GM21786 (cell line): ENCODE results near the gene UPF3A.
"Not testable (repeated sequence)": the region's sequence is repeated elsewhere in the genome, so short reads cannot be mapped to it uniquely, and the experiment has no call there.

ENCODE experiments used
- ATAC-seq: cut with Tn5 transposase; IDR thresholded peaks from one replicate; pipeline ENCODE4 v1.9.1; 2021; ENCODE audit not compliant: unreplicated experiment

UPF3A gene

GRCh38 chr13:114263578-114263977 lies 17.8 kb upstream of the UPF3A start:
- no peak for ATAC-seq

DNA sequence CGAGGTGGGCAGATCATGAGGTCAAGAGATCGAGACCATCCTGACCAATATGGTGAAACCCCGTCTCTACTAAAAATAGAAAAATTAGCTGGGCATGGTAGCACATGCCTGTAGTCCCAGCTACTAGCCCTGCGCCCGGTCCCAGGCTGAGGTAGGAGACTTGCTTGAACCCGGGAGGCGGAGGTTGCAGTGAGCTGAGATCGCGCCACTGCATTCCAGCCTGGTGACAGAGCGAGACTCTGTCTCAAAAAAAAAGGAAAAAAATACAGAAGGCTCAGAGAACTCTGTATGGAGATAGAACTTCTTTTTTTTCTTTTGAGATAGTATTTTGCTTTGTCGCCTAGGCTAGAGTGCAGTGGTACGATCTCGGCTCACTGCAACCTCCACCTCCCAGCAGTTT lies 17.1 kb upstream of the UPF3A start:
- not testable (repeated sequence) for ATAC-seq

- no peak for ATAC-seq
Measured at GRCh38 chr13:114264886-114265611, 16.4 kb upstream of the UPF3A start.

DNA sequence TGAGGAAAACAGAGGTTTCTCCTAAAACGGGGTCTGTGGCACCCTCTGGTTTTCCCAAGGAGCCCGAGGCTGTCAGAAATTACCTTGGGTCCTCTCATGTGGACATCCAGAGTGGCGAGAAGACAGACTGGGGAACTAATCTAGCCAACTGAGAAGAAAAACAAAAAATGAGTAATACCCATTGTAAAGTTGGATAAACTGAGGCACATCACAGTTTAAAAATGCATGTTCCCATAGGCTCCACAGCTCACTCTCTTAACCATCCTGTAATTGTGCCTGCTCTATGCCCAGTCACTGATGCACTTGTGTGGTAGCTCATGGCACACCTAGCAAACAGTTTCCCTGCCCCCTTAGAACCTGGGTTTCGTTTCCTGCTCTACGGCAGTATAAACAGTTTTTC lies 15.2 kb upstream of the UPF3A start:
- ATAC-seq = no peak

GRCh38 chr13:114268344-114269280 lies 12.8 kb upstream of the UPF3A start:
- no peak for ATAC-seq

DNA sequence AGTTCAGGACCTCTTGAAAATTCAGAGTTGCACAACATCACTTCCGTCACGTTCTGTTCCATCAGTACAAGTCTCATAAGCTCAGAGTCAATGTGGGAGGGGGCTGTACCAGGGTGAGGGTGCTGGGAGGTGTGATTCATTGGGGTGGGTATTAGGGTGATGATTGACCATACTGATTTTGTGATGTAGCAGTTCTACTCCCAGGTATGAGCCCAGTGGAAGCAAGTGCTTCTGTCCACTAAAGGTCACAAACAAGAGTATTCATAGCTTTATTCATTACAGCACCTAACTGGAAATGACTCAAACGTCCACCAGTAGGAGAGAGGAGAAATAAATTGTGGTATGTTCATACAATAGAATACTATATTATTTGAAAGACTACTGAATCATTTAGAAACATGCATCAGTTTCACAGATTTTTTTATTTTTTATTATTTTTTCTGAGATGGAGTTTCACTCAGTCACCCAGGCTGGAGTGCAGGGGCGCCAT lies 12.1 kb upstream of the UPF3A start:
- ATAC-seq = no peak

- ATAC-seq = no peak
Measured at GRCh38 chr13:114272977-114273376, 8.4 kb upstream of the UPF3A start.

- no peak for ATAC-seq
Measured at GRCh38 chr13:114275304-114275703, 6.1 kb upstream of the UPF3A start.

GRCh38 chr13:114279146-114279545 lies 2.3 kb upstream of the UPF3A start:
- no peak for ATAC-seq

DNA sequence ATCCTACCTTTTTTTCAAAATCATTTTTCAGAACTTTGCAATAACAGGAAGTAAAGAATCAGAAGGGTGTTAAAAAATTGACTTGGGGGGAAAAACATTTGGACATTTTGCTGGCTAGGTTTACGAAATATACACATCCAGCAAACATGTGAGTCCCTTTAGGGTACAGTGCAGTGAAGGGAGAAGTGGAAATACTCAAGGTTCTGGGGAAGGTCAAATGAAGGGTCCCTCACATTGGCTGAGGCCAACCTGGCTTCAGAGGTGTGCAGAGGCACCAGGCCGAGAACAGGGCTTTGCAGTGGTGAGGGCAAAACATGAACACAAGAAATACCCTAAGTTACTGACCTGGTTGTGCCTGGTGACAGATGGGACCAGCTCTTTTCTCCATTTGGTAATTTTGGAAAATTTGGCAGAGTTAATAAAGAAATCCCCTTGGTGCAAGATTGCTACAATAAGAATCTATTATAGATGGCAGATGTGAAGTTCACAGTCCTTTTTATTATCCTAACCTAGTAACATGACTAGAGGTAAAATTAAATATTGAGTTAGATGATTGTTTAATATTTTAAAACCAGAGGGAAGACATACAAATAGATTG lies 1.5 kb upstream of the UPF3A start:
- no peak for ATAC-seq

- ATAC-seq = peak; percentile 46
Measured at GRCh38 chr13:114282041-114282670, 755 bp downstream of the UPF3A start.

DNA sequence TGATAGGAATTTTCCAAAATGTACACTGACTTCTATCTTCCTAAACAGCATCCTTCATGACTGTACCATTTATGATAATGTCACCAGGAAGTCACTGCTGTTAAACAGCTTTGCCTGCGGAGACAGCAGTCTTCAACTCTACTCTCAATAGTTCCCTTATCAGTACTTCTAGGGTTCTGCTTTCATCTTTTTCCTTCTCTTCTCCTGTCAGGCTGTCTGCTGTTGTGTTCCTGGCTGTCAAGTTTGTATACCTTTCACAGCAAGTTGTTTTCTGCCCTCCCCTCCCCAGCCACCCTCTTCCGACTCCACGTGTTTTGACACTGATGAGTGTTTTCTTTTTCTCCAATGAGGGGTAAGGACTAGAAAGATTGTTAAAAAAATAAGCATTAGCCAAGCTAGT lies 2.2 kb downstream of the UPF3A start:
- no peak for ATAC-seq

DNA sequence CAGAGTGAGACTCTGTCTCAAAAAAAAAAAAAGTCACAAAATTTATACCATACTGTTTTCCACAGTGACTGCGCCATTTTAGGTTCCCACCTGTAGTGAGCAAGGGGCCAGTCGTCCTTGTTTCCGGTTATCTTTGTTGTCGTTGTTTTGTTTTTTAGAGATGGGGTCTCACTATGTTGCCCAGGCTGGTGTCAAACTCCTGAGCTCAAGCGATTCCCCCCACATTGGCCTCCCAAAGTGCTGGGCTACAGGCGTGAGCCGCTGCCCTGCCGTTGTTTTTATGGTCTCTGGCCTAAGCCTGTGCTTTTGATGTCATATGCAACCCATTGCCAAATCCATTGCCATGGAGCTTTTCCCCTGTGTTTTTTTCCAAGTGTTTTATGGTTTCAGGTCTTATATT lies 3.3 kb downstream of the UPF3A start:
- ATAC-seq = no peak

- ATAC-seq = no peak
Measured at GRCh38 chr13:114285166-114285808, 3.9 kb downstream of the UPF3A start.

GRCh38 chr13:114286808-114287207 lies 5.4 kb downstream of the UPF3A start:
- ATAC-seq = no peak

- no peak for ATAC-seq
Measured at GRCh38 chr13:114288157-114288591, 6.8 kb downstream of the UPF3A start.

GRCh38 chr13:114296448-114296847 lies 15.0 kb downstream of the UPF3A start:
- no peak for ATAC-seq

DNA sequence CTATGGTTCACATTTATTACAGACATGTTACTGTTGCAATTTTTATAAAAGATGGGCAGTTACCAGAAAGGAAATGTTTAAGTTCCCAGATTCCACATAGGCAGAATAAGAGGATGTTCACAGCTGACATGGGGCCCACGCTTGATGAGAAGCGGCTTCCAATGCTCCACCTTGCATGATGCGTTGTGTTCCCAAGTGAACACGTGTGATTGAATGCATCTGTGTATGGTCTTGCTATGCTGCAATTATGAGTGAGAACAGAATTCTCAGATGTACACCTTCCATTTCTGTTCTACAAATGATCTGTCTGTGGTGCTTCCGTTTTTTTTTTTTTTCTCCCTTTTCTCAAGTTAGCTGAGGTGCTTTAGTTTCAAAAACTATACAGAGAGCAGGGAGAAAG lies 15.5 kb downstream of the UPF3A start:
- ATAC-seq = no peak

GRCh38 chr13:114298866-114299265 lies 17.5 kb downstream of the UPF3A start:
- no peak for ATAC-seq

- no peak for ATAC-seq
Measured at GRCh38 chr13:114299604-114300305, 18.4 kb downstream of the UPF3A start.
